Vagina (tissue), 2 donors: ENCODE results near the gene ZNF385B.

Experiments
- POLR2AphosphoS5 ChIP-seq, 2 donors: sonication (generic); formaldehyde crosslinking; IDR thresholded peaks; one replicate each; pipeline ENCODE4 v1.9.0; 2017; ENCODE audit warnings: antibody characterized with exemption in 2 of 2, mild to moderate bottlenecking in 2 of 2, low read depth in 1 of 2; ENCODE audit not compliant: insufficient read depth in 1 of 2
- TF ChIP-seq, protein P1 (sequence below), 3 experiments: fragments of 450-650 bp in 2 of 3; fragments of 200-600 bp in 1 of 3; sonication (generic) in 1 of 3; IDR thresholded peaks; one replicate each; pipeline ENCODE4 v1.5.1; 2017 to 2019; ENCODE audit warnings: antibody characterized with exemption in 3 of 3, mild to moderate bottlenecking in 2 of 3, moderate library complexity in 2 of 3

DNA sequence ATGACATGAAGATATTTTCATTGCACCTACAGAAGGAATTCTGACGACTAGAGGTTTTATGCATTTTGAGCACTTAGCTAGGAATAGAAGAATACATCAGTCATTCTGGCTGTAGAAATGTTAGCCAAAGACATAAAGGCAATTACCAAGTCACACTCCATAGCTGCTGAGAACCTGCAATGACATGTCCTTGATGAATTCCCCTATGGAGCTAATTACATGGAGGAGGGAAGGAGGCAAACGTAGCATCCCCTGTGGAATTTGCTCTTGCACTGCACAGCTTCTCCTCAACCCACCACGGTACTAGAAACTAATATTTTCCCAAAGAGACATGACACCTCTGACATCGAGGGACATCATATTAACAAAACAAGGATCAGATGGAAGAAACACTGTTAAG, 422.8 kb downstream of the ZNF385B start:
- TF ChIP-seq, protein P1, sequence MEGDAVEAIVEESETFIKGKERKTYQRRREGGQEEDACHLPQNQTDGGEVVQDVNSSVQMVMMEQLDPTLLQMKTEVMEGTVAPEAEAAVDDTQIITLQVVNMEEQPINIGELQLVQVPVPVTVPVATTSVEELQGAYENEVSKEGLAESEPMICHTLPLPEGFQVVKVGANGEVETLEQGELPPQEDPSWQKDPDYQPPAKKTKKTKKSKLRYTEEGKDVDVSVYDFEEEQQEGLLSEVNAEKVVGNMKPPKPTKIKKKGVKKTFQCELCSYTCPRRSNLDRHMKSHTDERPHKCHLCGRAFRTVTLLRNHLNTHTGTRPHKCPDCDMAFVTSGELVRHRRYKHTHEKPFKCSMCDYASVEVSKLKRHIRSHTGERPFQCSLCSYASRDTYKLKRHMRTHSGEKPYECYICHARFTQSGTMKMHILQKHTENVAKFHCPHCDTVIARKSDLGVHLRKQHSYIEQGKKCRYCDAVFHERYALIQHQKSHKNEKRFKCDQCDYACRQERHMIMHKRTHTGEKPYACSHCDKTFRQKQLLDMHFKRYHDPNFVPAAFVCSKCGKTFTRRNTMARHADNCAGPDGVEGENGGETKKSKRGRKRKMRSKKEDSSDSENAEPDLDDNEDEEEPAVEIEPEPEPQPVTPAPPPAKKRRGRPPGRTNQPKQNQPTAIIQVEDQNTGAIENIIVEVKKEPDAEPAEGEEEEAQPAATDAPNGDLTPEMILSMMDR (IDR thresholded peaks at IDR 0.05): no peak
- TF ChIP-seq POLR2AphosphoS5 (IDR thresholded peaks at IDR 0.05; ENCODE audit: insufficient read depth in 1 of 2, low read depth in 1 of 2): no peak
